RWPE1 (cell line): ENCODE data around the gene FASTKD3.

Source experiments
- CTCF ChIA-PET: fragments of 350-600 bp; sonication (Branson Sonifier 250); formaldehyde crosslinking; extraction: SDS; loops from one replicate; lab custom pipeline; 2021; lab: Yijun Ruan, JAX
- POLR2A ChIA-PET: fragments of 400-600 bp; formaldehyde crosslinking; extraction: SDS; loops from one replicate; lab custom pipeline; 2020; ENCODE audit warnings: antibody characterized with exemption; ENCODE audit not compliant: low non-redundant PET; lab: Yijun Ruan, JAX
- DNase-seq: peaks from one replicate; pipeline ENCODE4 v3.0.0; 2012; ENCODE audit warnings: low spot score
- H3K27ac ChIP-seq: fragments of 450-650 bp; 2 replicates; pipeline ENCODE4 v1.5.1; 2017
- CTCF ChIP-seq: fragments of 450-650 bp; conservative IDR thresholded peaks from 2 replicates; pipeline ENCODE4 v1.5.1; 2017; ENCODE audit warnings: low read depth, mild to moderate bottlenecking

The FASTKD3 gene

GRCh38 chr5:7852988-7853387 lies 15.8 kb downstream of the FASTKD3 start:
- CTCF ChIA-PET = no interaction called here
- POLR2A ChIA-PET = no interaction called here
- DNase-seq = no peak
- no peak for TF ChIP-seq CTCF
- H3K27ac ChIP-seq = no peak overlapping the region

- TF ChIP-seq CTCF = no peak
- ChIA-PET POLR2A (no interaction called here), CTCF (no interaction called here)
- no peak overlapping the region for H3K27ac ChIP-seq
- DNase-seq = no peak
These were observed 16.3 kb downstream of the FASTKD3 start for GRCh38 chr5:7852542-7852941.

GRCh38 chr5:7851617-7852289 lies 17.1 kb downstream of the FASTKD3 start:
- ChIA-PET CTCF (no interaction called here), POLR2A (no interaction called here)
- DNase-seq = no peak
- no peak for TF ChIP-seq CTCF
- H3K27ac ChIP-seq = no peak overlapping the region

GRCh38 chr5:7851240-7851592 lies 17.6 kb downstream of the FASTKD3 start:
- no peak overlapping the region for H3K27ac ChIP-seq
- no peak for DNase-seq
- TF ChIP-seq CTCF = no peak
- ChIA-PET POLR2A (no interaction called here), CTCF (no interaction called here)

GRCh38 chr5:7850395-7851239 lies 18.2 kb downstream of the FASTKD3 start, which contains the start of gene CFAP90:
CFAP90 (minus strand) TSS chr5:7851133; CDS start chr5:7851021, 112 bp downstream.
- CTCF ChIA-PET = no interaction called here
- POLR2A ChIA-PET = no interaction called here
- TF ChIP-seq CTCF = no peak
- H3K27ac ChIP-seq = no peak within 1 kb of the TSS
- DNase-seq = no peak

- POLR2A ChIA-PET = no interaction called here
- CTCF ChIA-PET = no interaction called here
- H3K27ac ChIP-seq = no peak overlapping the region
- no peak for DNase-seq
- TF ChIP-seq CTCF = 0 out of 2 replicates have a peak, but pooled peaks have one; percentile 8
These were observed 19.0 kb downstream of the FASTKD3 start for GRCh38 chr5:7849681-7850394.
